A549 (cell line): ENCODE measurements around the gene NID1. TPM values are rescaled to one million over a fixed set of nuclear protein-coding genes. Genes with fewer than 3 reads are reported as not detected.
"Not testable (repeated sequence)": the region's sequence is repeated elsewhere in the genome, so short reads cannot be mapped to it uniquely, and the experiment has no call there.

ENCODE experiments used
- ATAC-seq, 2 experiments: fragments of 200-7000 bp in 1 of 2; fragments of >200 bp in 1 of 2; cut with Nextera tagmentation in 1 of 2; cut with Tn5 transposase in 1 of 2; 3 replicates each; pipeline versions ENCODE4 v1.8.0 to v1.9.1; 2018 to 2020; ENCODE audit warnings: mild to moderate bottlenecking in 1 of 2, moderate library complexity in 1 of 2
- CTCF ChIA-PET: fragments of 300-600 bp; sonication (Branson Sonifier 250); formaldehyde crosslinking; extraction: SDS; loops from one replicate; lab custom pipeline; 2021; ENCODE audit warnings: antibody characterized with exemption, inconsistent platforms; lab: Yijun Ruan, JAX
- POLR2A ChIA-PET: fragments of 350-600 bp; formaldehyde crosslinking; extraction: SDS; loops from one replicate; lab custom pipeline; 2021; ENCODE audit warnings: antibody characterized with exemption, inconsistent platforms; lab: Yijun Ruan, JAX
- DNase-seq, 2 experiments: peaks; one replicate each; pipeline versions ENCODE4 v3.0.0 to v3.0.0-alpha.2; 2011 to 2016; ENCODE audit warnings: low read depth in 1 of 2, low spot score in 1 of 2
- FAIRE-seq: peaks from 2 replicates; lab custom pipeline; 2011; peaks lifted over from hg19 to GRCh38; lab: Jason Lieb, UNC
- H3K27ac ChIP-seq, 2 experiments: fragments of >200 bp; sonication (Bioruptor Twin); formaldehyde crosslinking; 3 replicates each; pipeline ENCODE4 v1.5.1; 2016 to 2017
- H3K4me1 ChIP-seq: fragments of >200 bp; sonication (Bioruptor Twin); formaldehyde crosslinking; 3 replicates; pipeline ENCODE4 v1.6.1; 2016
- H3K4me2 ChIP-seq: fragments of >200 bp; sonication (Bioruptor Twin); formaldehyde crosslinking; 3 replicates; pipeline ENCODE4 v1.6.1; 2016
- H3K4me3 ChIP-seq: fragments of >200 bp; sonication (Bioruptor Twin); formaldehyde crosslinking; 3 replicates; pipeline ENCODE4 v1.5.1; 2016
- H3K9me3 ChIP-seq: fragments of >200 bp; sonication (Bioruptor Twin); formaldehyde crosslinking; 3 replicates; pipeline ENCODE4 v1.6.1; 2016
- CBX8 ChIP-seq: fragments of 200-600 bp; sonication (generic); IDR thresholded peaks from 2 replicates; pipeline ENCODE4 v1.6.1; 2016
- CHD2 ChIP-seq: fragments of 150-350 bp; IDR thresholded peaks from 2 replicates; pipeline ENCODE4 v1.6.1; 2014; ENCODE audit warnings: low read length; ENCODE audit not compliant: partially characterized antibody
- EHMT2 ChIP-seq: fragments of 200-600 bp; sonication (generic); IDR thresholded peaks from 2 replicates; pipeline ENCODE4 v1.6.1; 2016; ENCODE audit warnings: antibody characterized with exemption, low read depth, mild to moderate bottlenecking, moderate library complexity
- EP300 ChIP-seq, 2 experiments: fragments of >200 bp; sonication (Bioruptor Twin); formaldehyde crosslinking; IDR thresholded peaks; 2 replicates in 1 of 2; 3 replicates in 1 of 2; pipeline ENCODE4 v1.6.1; 2016 to 2017
- ESRRA ChIP-seq: fragments of 150-350 bp; IDR thresholded peaks from 2 replicates; pipeline ENCODE4 v1.6.1; 2014; ENCODE audit warnings: mild to moderate bottlenecking, low read length, borderline replicate concordance
- FOSB ChIP-seq: fragments of 250-450 bp; sonication (Bioruptor Pico); IDR thresholded peaks from 2 replicates; pipeline ENCODE4 v1.5.0; 2020; ENCODE audit warnings: mild to moderate bottlenecking, moderate library complexity
- FOXS1 ChIP-seq: fragments of 250-450 bp; sonication (Bioruptor Pico); IDR thresholded peaks from 2 replicates; pipeline ENCODE4 v1.5.0; 2020; ENCODE audit warnings: mild to moderate bottlenecking, moderate library complexity
- HOXA7 ChIP-seq: fragments of 250-450 bp; sonication (Bioruptor Pico); IDR thresholded peaks from 2 replicates; pipeline ENCODE4 v1.5.0; 2020; ENCODE audit warnings: mild to moderate bottlenecking, moderate library complexity
- KDM1A ChIP-seq: fragments of 200-600 bp; sonication (generic); IDR thresholded peaks from 2 replicates; pipeline ENCODE4 v1.6.1; 2016; ENCODE audit warnings: low read depth, mild to moderate bottlenecking
- KDM5A ChIP-seq: fragments of 200-600 bp; sonication (generic); IDR thresholded peaks from 2 replicates; pipeline ENCODE4 v1.6.1; 2016; ENCODE audit warnings: antibody characterized with exemption, mild to moderate bottlenecking
- MAFK ChIP-seq: fragments of 450-650 bp; IDR thresholded peaks from 2 replicates; pipeline ENCODE4 v1.6.1; 2014; ENCODE audit not compliant: partially characterized antibody
- MYC ChIP-seq: IDR thresholded peaks from 2 replicates; pipeline ENCODE4 v1.6.1; 2012; ENCODE audit warnings: mild to moderate bottlenecking, inconsistent platforms, low read length, improper control_type of control experiment, borderline replicate concordance
- RAD21 ChIP-seq, 2 experiments: fragments of >200 bp in 1 of 2; sonication (Bioruptor Twin) in 1 of 2; formaldehyde crosslinking in 1 of 2; IDR thresholded peaks in 1 of 2; conservative IDR thresholded peaks in 1 of 2; 2 replicates in 1 of 2; 3 replicates in 1 of 2; pipeline ENCODE4 v1.6.1; 2012 to 2018; ENCODE audit warnings: inconsistent platforms in 1 of 2
- RARB ChIP-seq: fragments of 250-450 bp; sonication (Bioruptor Pico); IDR thresholded peaks from 2 replicates; pipeline ENCODE4 v1.8.0; 2021; ENCODE audit warnings: mild to moderate bottlenecking, moderate library complexity
- RCOR1 ChIP-seq: fragments of 150-350 bp; IDR thresholded peaks from 2 replicates; pipeline ENCODE4 v1.6.1; 2014; ENCODE audit warnings: antibody characterized with exemption, low read length, low read depth
- SMC3 ChIP-seq: fragments of >200 bp; sonication (Bioruptor Twin); formaldehyde crosslinking; IDR thresholded peaks from 3 replicates; pipeline ENCODE4 v1.6.1; 2018; ENCODE audit warnings: inconsistent platforms
- ZC3H11A ChIP-seq: fragments of 450-650 bp; IDR thresholded peaks from 2 replicates; pipeline ENCODE4 v1.6.1; 2014; ENCODE audit warnings: antibody characterized with exemption, mild to moderate bottlenecking
- ZFP36 ChIP-seq: fragments of 450-650 bp; IDR thresholded peaks from 2 replicates; pipeline ENCODE4 v1.6.1; 2014; ENCODE audit warnings: borderline replicate concordance; ENCODE audit not compliant: partially characterized antibody
- ZSCAN20 ChIP-seq: fragments of 250-450 bp; sonication (Bioruptor Pico); IDR thresholded peaks from 2 replicates; pipeline ENCODE4 v1.8.0; 2022; ENCODE audit warnings: mild to moderate bottlenecking, moderate library complexity
- WGBS: methylation state at CpG from one replicate; pipeline ENCODE4 v1.1.6; 2017; ENCODE audit errors: missing lambda C conversion rate; 5-methylcytosine and 5-hydroxymethylcytosine counted together
- polyA plus RNA-seq, 4 experiments: library from polyadenylated mRNA; depleted of rRNA in 3 of 4; stranded (reverse); fragments of >200 nt; fragmentation: RNase III in 1 of 4; extraction: RNeasy Plus Mini Kit Qiagen cat#74134 plus additional on column Dnase treatment in 1 of 4; gene quantifications; 2 replicates in 3 of 4; 3 replicates in 1 of 4; pipeline ENCODE4 v1.2.3, GENCODE V29; 2011 to 2017
- TF ChIP-seq, protein P1 (sequence below): fragments of 150-350 bp; IDR thresholded peaks from 2 replicates; pipeline ENCODE4 v1.6.1; 2014; ENCODE audit warnings: low read depth, mild to moderate bottlenecking, low read length
- TF ChIP-seq, protein P2 (sequence below): IDR thresholded peaks from 2 replicates; pipeline ENCODE4 v1.6.1; 2012; ENCODE audit warnings: low read depth, borderline replicate concordance

NID1 gene
- polyA plus RNA-seq, 2 of the 4 experiments (the other 2 are of a cell fraction) = 6.8 to 10.5 TPM

- CTCF ChIA-PET = no interaction called here
- Histone ChIP-seq H3K4me1 (peaks cover 6% of the 10 kb centered on the region; the same call in 1 of the 3 replicates), H3K9me3 (no peaks in the 10 kb centered on the region), H3K4me2 (no peak overlapping the region), H3K4me3 (no peak overlapping the region)
- FAIRE-seq (no peak), DNase-seq (no peak), ATAC-seq (no peak)
- 89% methylated on average over 2 of the region's 2 CpGs for WGBS
- TF ChIP-seq ZFP36 = no peak
- peak; percentile 72 for TF ChIP-seq MAFK
- TF ChIP-seq, all 56 proteins: peak for 1
- POLR2A ChIA-PET = interaction anchor here (0.7 kb wide), 1 partner anchor 125 kb away, joined by 5 read pairs; no protein-coding TSS in a partner anchor
- no peak overlapping the region for H3K27ac ChIP-seq
Observed at GRCh38 chr1:236078993-236079392, 14.1 kb upstream of the NID1 start.

DNA sequence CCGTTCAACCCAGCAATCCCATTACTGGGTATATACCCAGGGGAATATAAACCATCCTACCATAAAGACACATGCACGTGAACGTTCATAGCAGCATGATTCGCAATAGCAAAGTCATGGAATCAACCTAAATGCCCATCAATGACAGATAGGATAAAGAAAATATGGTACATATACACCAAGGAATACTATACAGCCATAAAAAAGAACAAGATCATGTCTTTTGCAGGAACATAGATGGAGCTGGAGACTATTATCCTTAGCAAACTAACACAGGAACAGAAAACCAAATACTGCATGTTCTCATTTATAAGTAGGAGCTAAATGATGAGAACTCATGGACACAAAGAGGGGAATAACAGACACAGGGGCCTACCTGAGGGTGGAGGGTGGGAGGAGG is 13.2 kb upstream of the NID1 start:
- H3K27ac ChIP-seq, ATAC-seq, H3K4me3 ChIP-seq, H3K4me1 ChIP-seq, FAIRE-seq, H3K4me2 ChIP-seq, CTCF ChIA-PET, H3K9me3 ChIP-seq, DNase-seq: not testable (repeated sequence)
- WGBS = 72% methylated on average over 4 of the region's 4 CpGs
- POLR2A ChIA-PET = interaction anchor here (0.6 kb wide), 1 partner anchor 503 kb away, joined by 3 read pairs; no protein-coding TSS in a partner anchor

- CTCF ChIA-PET = no interaction called here
- FAIRE-seq (no peak), ATAC-seq (no peak), DNase-seq (no peak)
- H3K9me3 ChIP-seq = no peaks in the 10 kb centered on the region
- no peak overlapping the region for H3K27ac ChIP-seq
- no peak for TF ChIP-seq FOXS1 (CRISPR knock-in tag)
- TF ChIP-seq ZSCAN20 (CRISPR knock-in tag) = no peak
- no peak for TF ChIP-seq FOSB
- TF ChIP-seq MYC = no peak
- no peak for TF ChIP-seq KDM1A
- TF ChIP-seq CHD2 = no peak
- TF ChIP-seq SMC3 = no peak
- TF ChIP-seq EP300 (IDR thresholded peaks at IDR 0.05) = no peak
- TF ChIP-seq ZC3H11A = no peak
- TF ChIP-seq ZFP36 = no peak
- TF ChIP-seq EHMT2 = no peak
- TF ChIP-seq KDM5A = no peak
- no peak for TF ChIP-seq RARB (CRISPR knock-in tag)
- no peak for TF ChIP-seq HOXA7 (CRISPR knock-in tag)
- no peak for TF ChIP-seq RAD21 (conservative IDR thresholded peaks at IDR 0.05 in 1 of 2, IDR thresholded peaks at IDR 0.05 in 1 of 2)
- no peak for TF ChIP-seq CBX8
- TF ChIP-seq, protein P1, sequence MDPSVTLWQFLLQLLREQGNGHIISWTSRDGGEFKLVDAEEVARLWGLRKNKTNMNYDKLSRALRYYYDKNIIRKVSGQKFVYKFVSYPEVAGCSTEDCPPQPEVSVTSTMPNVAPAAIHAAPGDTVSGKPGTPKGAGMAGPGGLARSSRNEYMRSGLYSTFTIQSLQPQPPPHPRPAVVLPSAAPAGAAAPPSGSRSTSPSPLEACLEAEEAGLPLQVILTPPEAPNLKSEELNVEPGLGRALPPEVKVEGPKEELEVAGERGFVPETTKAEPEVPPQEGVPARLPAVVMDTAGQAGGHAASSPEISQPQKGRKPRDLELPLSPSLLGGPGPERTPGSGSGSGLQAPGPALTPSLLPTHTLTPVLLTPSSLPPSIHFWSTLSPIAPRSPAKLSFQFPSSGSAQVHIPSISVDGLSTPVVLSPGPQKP = no peak
- TF ChIP-seq ESRRA = no peak
- no peak for TF ChIP-seq RCOR1
- TF ChIP-seq, protein P2, sequence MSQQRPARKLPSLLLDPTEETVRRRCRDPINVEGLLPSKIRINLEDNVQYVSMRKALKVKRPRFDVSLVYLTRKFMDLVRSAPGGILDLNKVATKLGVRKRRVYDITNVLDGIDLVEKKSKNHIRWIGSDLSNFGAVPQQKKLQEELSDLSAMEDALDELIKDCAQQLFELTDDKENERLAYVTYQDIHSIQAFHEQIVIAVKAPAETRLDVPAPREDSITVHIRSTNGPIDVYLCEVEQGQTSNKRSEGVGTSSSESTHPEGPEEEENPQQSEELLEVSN = no peak
- TF ChIP-seq, all 56 proteins: peak for 0
- no peak overlapping the region for H3K4me2 ChIP-seq
- WGBS = 74% methylated on average over 4 of the region's 4 CpGs
- no peak overlapping the region for H3K4me3 ChIP-seq
- H3K4me1 ChIP-seq = no peaks in the 10 kb centered on the region
- POLR2A ChIA-PET = no interaction called here
Observed at GRCh38 chr1:236075848-236076247, 11.0 kb upstream of the NID1 start.
